HUES6 (cell line): ENCODE results near the gene SRSF11.

Experiments
- H3K27ac ChIP-seq: 2 replicates; pipeline ENCODE4 v1.7.0; 2013; ENCODE audit warnings: low read depth, mild to moderate bottlenecking, low read length, inconsistent platforms
- H3K27me3 ChIP-seq: 2 replicates; pipeline ENCODE4 v1.6.1; 2013; ENCODE audit warnings: low read length; ENCODE audit not compliant: control insufficient read depth, insufficient read depth
- H3K36me3 ChIP-seq: 2 replicates; pipeline ENCODE4 v1.6.1; 2013; ENCODE audit warnings: low read length; ENCODE audit not compliant: control insufficient read depth, insufficient read depth
- H3K4me1 ChIP-seq: 2 replicates; pipeline ENCODE4 v1.6.1; 2013; ENCODE audit warnings: low read length; ENCODE audit not compliant: control insufficient read depth, insufficient read depth
- H3K4me3 ChIP-seq: 2 replicates; pipeline ENCODE4 v1.5.1; 2013; ENCODE audit warnings: low read depth, low read length
- H3K9ac ChIP-seq: one replicate; pipeline ENCODE4 v1.6.1; 2013; ENCODE audit warnings: mild to moderate bottlenecking, low read length
- H3K9me3 ChIP-seq: 2 replicates; pipeline ENCODE4 v1.6.1; 2013; ENCODE audit warnings: low read depth, low read length; ENCODE audit not compliant: control insufficient read depth, insufficient read depth

Gene SRSF11

DNA sequence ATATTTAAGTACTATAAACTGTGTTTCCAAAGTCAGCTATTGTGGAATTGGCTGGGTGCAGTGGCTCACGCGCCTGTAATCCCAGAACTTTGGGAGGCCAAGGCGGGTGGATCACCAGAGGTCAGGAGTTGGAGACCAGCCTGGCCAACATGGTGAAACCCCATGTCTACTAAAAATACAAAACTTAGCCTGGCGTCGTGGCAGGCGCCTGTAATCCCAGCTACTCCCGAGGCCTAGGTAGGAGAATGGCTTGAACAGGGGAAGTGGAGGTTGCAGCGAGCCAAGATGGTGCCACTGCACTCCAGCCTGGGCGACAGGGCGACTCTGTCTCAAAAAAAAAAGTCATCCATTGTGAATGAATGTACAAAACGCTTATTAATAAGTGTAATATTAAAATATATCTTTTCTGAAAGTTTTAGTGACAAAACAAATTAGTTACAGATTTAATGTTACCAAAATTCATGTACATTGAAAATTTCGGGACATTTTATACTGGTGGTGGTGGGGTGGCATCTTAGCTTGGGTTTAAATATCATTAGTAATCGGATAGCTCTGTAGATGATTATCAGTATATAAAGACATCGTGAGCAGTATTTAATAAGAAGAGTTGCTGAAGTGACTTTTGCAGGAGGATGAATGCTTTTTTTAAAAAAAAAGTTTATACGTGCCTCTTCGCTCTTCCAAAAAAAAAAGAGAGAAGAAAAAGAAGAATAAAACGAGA, 503 bp upstream of the SRSF11 start:
- Histone ChIP-seq H3K27me3 (no peaks in the 10 kb centered on the region), H3K9me3 (no peaks in the 10 kb centered on the region), H3K9ac (peak overlapping the region; percentile 98), H3K4me3 (peak overlapping the region; percentile 84), H3K27ac (peak overlapping the region; percentile 97; the same call in 1 of the 2 replicates), H3K36me3 (peaks cover 38% of the 10 kb centered on the region), H3K4me1 (0 out of 2 replicates have a peak, but pooled peaks cover 15% of the 10 kb centered on the region)

DNA sequence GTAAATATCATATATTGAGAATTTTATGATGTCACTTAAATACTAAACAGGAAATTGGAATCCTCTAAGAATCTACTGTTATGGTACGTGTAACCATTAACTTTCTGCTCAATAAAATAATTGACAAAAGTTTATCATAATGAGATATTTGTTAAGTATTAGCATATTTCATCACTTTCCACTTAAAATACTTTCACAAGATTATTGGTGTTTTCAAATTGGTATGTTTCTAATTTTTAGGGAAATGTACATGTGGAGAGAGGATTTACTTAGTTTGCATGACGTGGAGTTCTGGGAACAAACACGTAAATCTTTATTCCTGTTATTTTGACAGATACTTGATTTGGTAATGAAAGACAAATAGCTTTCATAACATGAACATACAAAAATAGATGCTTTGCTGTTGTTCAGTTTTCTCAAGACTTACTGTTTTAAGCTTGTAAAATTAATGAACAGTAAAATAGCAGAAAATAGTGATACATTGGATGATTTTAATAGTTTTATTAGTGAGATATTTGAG, 1.6 kb downstream of the SRSF11 start:
- H3K36me3 ChIP-seq: peaks cover 44% of the 10 kb centered on the region
- no peak overlapping the region for H3K27ac ChIP-seq
- H3K9ac ChIP-seq: no peak overlapping the region
- peaks cover 20% of the 10 kb centered on the region; the same call in 1 of the 2 replicates for H3K4me1 ChIP-seq
- H3K27me3 ChIP-seq: no peaks in the 10 kb centered on the region
- H3K4me3 ChIP-seq: peak overlapping the region; percentile 84
- H3K9me3 ChIP-seq: no peaks in the 10 kb centered on the region

DNA sequence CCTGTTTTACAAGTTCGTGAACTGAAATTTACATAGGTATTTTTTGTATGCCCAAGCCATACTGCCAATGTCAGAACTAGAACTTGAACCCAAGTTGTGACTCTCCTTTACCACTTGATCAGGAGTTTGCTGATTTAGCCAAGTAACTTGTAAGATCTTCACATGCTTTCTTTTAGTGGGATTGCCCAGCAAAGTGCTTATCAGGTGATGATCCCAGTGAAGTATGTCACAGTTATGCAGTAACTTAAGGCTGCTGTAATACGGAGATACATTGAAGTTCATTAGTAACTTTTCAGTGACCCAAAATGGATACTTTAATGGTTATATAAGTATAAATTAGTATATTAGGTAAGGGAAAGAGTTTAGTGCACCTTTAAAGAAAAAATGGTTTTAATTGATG, 3.8 kb downstream of the SRSF11 start:
- peaks cover 20% of the 10 kb centered on the region; the same call in 1 of the 2 replicates for H3K4me1 ChIP-seq
- H3K27ac ChIP-seq: no peak overlapping the region
- no peaks in the 10 kb centered on the region for H3K9me3 ChIP-seq
- H3K36me3 ChIP-seq: peaks cover 66% of the 10 kb centered on the region
- no peaks in the 10 kb centered on the region for H3K27me3 ChIP-seq
- no peak overlapping the region for H3K4me3 ChIP-seq
- no peak overlapping the region for H3K9ac ChIP-seq

DNA sequence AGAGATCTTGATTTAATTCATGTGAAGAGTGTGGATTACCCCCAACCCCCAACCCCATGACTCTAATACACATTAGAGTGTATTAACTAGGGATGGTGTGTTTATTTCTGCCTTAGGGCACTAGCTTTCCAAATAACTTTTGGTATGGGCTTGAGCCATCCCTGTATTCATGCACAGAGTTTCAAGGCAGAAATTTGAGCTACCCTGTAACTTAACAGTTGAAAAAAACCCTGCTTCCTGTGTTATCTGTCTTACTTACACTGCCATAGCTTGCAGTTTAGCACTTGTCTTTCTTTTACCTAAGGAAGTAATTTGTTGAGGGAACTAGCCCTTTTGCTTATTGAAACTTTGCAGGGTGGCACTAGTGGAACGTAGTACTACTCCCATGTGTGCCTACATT, 6.3 kb downstream of the SRSF11 start:
- Histone ChIP-seq H3K4me3 (no peak overlapping the region), H3K9ac (no peak overlapping the region), H3K36me3 (peaks cover 90% of the 10 kb centered on the region), H3K27ac (no peak overlapping the region), H3K9me3 (no peaks in the 10 kb centered on the region), H3K27me3 (no peaks in the 10 kb centered on the region), H3K4me1 (peaks cover 20% of the 10 kb centered on the region; the same call in 1 of the 2 replicates)

DNA sequence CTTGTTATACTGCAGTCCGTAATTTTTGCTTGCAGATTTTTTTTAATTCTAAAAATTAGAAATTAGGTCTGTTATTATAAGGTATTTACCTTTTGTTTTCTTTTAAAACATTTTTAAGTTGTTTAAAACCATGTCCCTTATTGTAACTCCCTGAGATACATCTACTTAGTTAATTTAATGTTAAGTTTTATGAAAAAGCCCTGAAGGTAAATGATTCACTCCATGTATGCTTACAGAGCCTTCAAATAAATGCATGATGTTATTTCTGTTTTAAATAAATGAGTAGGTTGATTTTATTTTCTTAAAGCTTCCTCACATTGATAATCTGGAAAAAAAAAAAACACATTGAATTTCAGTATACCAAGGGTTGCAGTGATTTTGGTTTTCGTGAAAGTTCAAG, 7.5 kb downstream of the SRSF11 start:
- Histone ChIP-seq H3K4me3 (no peak overlapping the region), H3K27me3 (no peaks in the 10 kb centered on the region), H3K9me3 (no peaks in the 10 kb centered on the region), H3K9ac (no peak overlapping the region), H3K27ac (no peak overlapping the region), H3K36me3 (peaks cover 90% of the 10 kb centered on the region), H3K4me1 (peaks cover 14% of the 10 kb centered on the region; the same call in 1 of the 2 replicates)

DNA sequence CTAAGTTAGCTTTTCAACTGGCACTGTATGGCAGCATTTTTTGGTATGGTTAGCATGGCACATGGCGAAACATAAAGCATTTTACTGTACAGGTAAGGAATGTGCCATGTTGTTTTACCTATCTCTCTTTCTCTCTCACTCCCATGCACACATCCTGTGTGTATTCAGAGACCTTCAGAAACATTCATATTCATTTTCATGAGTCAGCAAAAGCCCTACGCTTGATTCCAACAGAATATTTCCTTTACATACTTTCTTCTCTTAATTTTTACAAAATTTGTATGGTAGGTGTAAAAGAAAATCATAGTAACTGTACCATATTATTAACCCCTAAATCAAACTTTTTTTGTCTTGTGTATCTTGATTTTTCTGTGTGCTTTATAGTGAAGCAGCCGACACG, 10.3 kb downstream of the SRSF11 start:
- no peak overlapping the region for H3K9ac ChIP-seq
- H3K27ac ChIP-seq: no peak overlapping the region
- H3K4me3 ChIP-seq: no peak overlapping the region
- peaks cover 98% of the 10 kb centered on the region for H3K36me3 ChIP-seq
- H3K4me1 ChIP-seq: peaks cover 4% of the 10 kb centered on the region; the same call in 1 of the 2 replicates
- H3K9me3 ChIP-seq: no peaks in the 10 kb centered on the region
- no peaks in the 10 kb centered on the region for H3K27me3 ChIP-seq

DNA sequence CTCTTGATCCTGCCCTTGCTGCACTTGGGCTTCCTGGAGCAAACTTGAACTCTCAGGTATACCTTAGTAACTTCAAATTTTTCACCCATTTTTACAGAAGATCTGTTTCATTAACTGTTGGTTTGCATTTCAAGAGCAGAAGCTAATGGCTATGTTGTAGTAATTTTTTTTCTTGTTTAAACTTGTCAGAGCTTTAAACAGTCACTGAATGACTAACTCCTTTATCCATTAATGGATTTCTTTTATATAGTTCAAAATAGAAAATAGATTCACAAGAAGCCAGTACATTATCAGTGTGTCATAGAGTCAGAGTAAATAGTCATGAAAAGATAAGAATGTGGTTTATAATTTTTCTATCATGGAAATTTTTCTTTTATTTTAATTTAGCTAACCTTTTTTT, 13.6 kb downstream of the SRSF11 start:
- Histone ChIP-seq H3K27me3 (no peaks in the 10 kb centered on the region), H3K9me3 (no peaks in the 10 kb centered on the region), H3K4me3 (no peak overlapping the region), H3K27ac (no peak overlapping the region), H3K4me1 (no peaks in the 10 kb centered on the region), H3K36me3 (peaks cover 100% of the 10 kb centered on the region), H3K9ac (no peak overlapping the region)

DNA sequence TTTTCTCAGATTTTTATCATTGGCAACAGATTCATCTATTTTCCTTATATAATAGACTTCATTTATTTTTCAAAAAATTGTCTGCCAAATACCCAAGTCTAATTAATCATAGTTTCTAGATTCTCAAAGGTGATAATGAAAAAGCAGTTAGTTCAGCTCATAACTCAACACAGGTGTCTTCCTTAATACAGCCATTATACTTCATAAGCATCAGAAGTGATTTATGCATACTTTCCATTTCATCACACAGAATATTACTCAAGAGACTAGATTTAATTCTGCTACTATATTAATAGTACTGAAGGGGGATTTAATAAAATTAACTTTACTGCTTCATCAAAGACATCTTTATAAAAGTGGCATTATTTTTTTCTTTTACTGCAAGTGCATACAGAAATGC, 18.8 kb downstream of the SRSF11 start:
- H3K4me3 ChIP-seq: no peak overlapping the region
- H3K36me3 ChIP-seq: peaks cover 100% of the 10 kb centered on the region
- H3K9ac ChIP-seq: no peak overlapping the region
- H3K27ac ChIP-seq: no peak overlapping the region
- H3K9me3 ChIP-seq: no peaks in the 10 kb centered on the region
- no peaks in the 10 kb centered on the region for H3K27me3 ChIP-seq
- H3K4me1 ChIP-seq: no peaks in the 10 kb centered on the region

DNA sequence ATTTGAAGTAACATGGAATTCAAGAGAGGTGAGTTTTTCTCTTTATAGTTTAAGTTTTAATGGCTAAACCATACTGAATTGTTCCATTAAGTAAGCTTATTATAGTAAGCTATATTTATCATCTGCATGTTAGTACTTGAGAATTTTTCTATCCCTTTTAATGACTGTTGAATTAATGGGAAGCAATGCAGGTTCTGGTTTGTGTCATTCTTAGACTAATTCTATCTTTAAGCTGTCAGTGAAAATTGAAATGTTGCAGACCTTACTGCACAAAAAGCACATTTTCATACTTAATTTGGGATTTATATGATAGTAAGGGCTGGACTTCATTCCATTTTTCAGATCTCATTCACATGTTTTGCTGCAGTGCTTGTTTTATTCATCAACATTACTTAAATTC, 25.9 kb downstream of the SRSF11 start:
- Histone ChIP-seq H3K4me3 (no peak overlapping the region), H3K36me3 (peaks cover 100% of the 10 kb centered on the region), H3K9me3 (no peaks in the 10 kb centered on the region), H3K27me3 (no peaks in the 10 kb centered on the region), H3K27ac (no peak overlapping the region), H3K4me1 (no peaks in the 10 kb centered on the region), H3K9ac (no peak overlapping the region)

DNA sequence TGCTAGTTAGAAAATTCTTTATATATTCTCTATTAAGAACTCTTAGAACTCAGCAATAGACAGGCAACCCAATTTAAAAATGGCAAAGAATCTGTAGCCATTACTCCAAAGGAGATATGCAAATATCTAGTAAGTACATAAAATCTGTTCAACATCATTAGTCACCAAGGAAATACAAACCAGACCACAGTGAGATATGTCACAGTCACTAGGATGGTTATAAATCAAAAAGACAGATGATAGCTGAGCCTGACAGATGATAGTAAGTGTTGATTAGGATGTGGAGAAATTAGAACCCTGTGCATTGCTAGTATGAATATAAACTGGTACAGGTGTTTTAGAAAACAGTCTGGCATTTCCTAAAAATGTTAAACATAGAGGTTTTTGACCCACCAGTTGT, 26.6 kb downstream of the SRSF11 start:
- Histone ChIP-seq H3K27me3 (no peaks in the 10 kb centered on the region), H3K9ac (no peak overlapping the region), H3K36me3 (peaks cover 95% of the 10 kb centered on the region), H3K4me3 (no peak overlapping the region), H3K4me1 (no peaks in the 10 kb centered on the region), H3K27ac (no peak overlapping the region), H3K9me3 (no peaks in the 10 kb centered on the region)

DNA sequence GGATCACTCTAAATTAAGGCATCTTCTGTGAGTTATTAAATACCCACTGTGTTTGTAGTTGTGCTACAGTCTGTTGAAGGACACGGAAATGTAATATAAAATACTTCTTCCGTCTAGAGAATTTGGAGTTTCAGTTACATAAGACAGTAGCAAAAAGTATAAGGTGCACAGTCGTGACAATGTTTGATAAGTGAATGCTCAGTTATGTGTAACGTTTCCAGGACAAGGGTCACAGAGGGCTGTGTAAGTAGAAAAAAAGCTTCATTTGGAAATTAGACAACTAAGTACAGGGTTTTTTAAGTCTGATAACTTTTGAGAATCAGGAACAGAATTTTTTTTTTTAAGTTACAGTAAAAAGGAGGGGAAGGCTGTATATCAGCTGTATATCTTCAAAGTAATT, 27.5 kb downstream of the SRSF11 start:
- Histone ChIP-seq H3K4me1 (no peaks in the 10 kb centered on the region), H3K27me3 (no peaks in the 10 kb centered on the region), H3K36me3 (peaks cover 90% of the 10 kb centered on the region), H3K9ac (no peak overlapping the region), H3K9me3 (no peaks in the 10 kb centered on the region), H3K4me3 (no peak overlapping the region), H3K27ac (no peak overlapping the region)
